HG02981 (cell line): ENCODE data around the gene SHE.
"Not testable (repeated sequence)": the region's sequence is repeated elsewhere in the genome, so short reads cannot be mapped to it uniquely, and the experiment has no call there.

Source experiments
- ATAC-seq: cut with Tn5 transposase; IDR thresholded peaks from one replicate; pipeline ENCODE4 v1.9.1; 2021; ENCODE audit warnings: mild to moderate bottlenecking, moderate library complexity; ENCODE audit not compliant: unreplicated experiment

Gene SHE

GRCh38 chr1:154502066-154502743 is at the start of gene SHE, which contains the start of gene TDRD10:
TSS of gene SHE (minus strand) at chr1:154502412. CDS start at chr1:154502026, 386 bp downstream.
TSS of gene TDRD10 (plus strand) at chr1:154502219. CDS start at chr1:154506904, 4,685 bp downstream.
- no peak for ATAC-seq

- no peak for ATAC-seq
These were observed 49.3 kb upstream of the SHE start for GRCh38 chr1:154551474-154551873.

GRCh38 chr1:154550657-154551056 is 48.4 kb upstream of the SHE start:
- no peak for ATAC-seq

GRCh38 chr1:154550070-154550469 is 47.9 kb upstream of the SHE start:
- ATAC-seq = no peak

GRCh38 chr1:154549202-154549770 is 47.1 kb upstream of the SHE start:
- no peak for ATAC-seq

- ATAC-seq = no peak
These were observed 45.8 kb upstream of the SHE start for GRCh38 chr1:154548028-154548427.

GRCh38 chr1:154547105-154547732 is 45.0 kb upstream of the SHE start:
- ATAC-seq = no peak

GRCh38 chr1:154546264-154547063 is 44.3 kb upstream of the SHE start:
- no peak for ATAC-seq

- ATAC-seq = no peak
These were observed 39.0 kb upstream of the SHE start for GRCh38 chr1:154541231-154541630.

- ATAC-seq = no peak
These were observed 37.6 kb upstream of the SHE start for GRCh38 chr1:154539486-154540483.

GRCh38 chr1:154536570-154536969 is 34.4 kb upstream of the SHE start:
- no peak for ATAC-seq

- ATAC-seq = no peak
These were observed 32.0 kb upstream of the SHE start for GRCh38 chr1:154533952-154534844.

GRCh38 chr1:154531950-154532349 is 29.7 kb upstream of the SHE start:
- ATAC-seq = not testable (repeated sequence)

GRCh38 chr1:154529308-154529707 is 27.1 kb upstream of the SHE start:
- ATAC-seq = no peak

GRCh38 chr1:154527192-154527591 is 25.0 kb upstream of the SHE start:
- no peak for ATAC-seq

GRCh38 chr1:154524881-154525280 is 22.7 kb upstream of the SHE start:
- no peak for ATAC-seq

GRCh38 chr1:154521695-154522094 is 19.5 kb upstream of the SHE start:
- no peak for ATAC-seq

- no peak for ATAC-seq
These were observed 18.1 kb upstream of the SHE start for GRCh38 chr1:154520333-154520732.

GRCh38 chr1:154519591-154519991 is 17.4 kb upstream of the SHE start:
- ATAC-seq = no peak
